Measurements from ENCODE around the gene CD300LB.
"Not testable (repeated sequence)": the region's sequence is repeated elsewhere in the genome, so short reads cannot be mapped to it uniquely, and the experiment has no call there.

Gene CD300LB

DNA sequence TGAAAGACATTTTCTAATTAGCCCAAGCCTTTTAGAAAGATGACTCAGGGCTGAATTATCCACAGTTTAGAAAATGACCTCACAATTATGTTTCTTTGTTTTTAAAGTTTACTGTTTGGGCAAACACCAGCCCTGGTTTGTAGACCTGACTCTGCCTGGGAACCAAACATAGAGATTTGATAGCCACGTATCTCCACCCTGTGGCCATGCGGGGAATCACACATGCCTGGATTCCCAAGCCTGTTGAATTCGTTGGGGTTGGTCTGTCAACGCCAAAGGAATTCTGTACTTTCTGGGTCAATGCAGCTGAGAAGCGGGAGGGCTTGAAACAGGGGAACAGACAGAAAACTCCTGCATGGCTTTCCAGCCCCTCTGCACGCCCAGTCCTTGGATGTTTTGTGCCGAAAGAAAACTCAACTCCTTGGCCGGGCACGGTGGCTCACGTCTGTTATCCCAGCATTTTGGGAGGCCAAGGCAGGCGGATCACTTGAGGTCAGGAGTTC lies 37.9 kb downstream of the CD300LB start:
- peak; percentile 85 for DNase-seq (ENCODE audit: low spot score)

DNA sequence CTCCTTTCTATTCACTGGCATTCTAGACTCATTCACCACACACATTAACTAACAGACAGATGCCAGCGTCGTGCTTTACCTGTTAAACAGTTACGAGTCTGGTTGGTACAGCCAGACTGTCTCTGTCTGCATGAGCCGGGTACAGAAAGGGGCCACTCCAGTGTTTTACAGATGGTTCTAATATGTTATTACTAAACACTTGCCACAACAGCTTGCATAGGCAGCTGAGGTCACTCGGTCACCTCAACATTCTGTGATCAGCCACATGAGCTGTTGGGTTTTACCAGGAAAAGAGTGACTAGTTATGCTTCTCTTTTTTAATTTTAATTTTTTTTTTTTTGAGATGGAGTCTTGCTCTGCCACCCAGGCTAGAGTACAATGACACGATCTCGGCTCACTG lies 39.6 kb downstream of the CD300LB start:
- no peak for DNase-seq (ENCODE audit: low spot score)

DNA sequence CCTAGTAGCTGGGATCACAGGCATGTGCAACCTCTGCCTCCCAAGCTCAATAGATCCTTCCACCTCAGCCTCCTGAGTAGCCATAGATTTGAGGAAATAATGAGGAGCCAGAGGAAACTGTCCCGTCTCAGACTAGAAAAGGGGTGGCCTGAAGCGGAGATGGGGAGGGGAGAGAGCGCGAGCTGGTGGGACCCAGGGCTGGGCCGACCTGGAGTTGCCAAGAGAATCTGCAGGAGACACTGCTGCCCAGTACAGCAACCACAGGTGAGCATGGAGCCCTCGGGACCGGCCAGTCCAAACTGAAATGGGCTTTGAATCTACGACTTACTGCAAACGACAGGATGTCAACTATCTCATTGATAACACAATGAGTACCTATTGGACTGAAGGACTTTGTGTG lies 40.6 kb downstream of the CD300LB start:
- no peak for DNase-seq (ENCODE audit: low spot score)

DNA sequence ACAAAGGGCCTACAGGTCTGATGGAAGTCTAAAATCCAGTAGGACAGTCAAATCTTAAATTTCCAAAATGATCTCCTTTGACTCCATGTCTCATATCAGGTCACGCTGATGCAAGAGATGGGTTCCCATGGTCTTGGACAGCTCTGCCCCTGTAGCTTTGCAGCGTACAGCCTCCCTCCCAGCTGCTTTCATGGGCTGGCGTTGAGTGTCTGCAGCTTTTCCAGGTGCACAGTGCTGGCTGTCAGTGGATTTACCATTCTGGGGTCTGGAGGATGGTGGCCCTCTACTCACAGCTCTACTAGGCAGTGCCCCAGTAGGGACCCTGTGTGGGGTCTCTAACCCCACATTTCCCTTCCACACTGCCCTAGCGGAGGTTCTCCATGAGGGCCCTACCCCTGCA lies 43.0 kb downstream of the CD300LB start:
- not testable (repeated sequence) for DNase-seq (ENCODE audit: low spot score)

DNA sequence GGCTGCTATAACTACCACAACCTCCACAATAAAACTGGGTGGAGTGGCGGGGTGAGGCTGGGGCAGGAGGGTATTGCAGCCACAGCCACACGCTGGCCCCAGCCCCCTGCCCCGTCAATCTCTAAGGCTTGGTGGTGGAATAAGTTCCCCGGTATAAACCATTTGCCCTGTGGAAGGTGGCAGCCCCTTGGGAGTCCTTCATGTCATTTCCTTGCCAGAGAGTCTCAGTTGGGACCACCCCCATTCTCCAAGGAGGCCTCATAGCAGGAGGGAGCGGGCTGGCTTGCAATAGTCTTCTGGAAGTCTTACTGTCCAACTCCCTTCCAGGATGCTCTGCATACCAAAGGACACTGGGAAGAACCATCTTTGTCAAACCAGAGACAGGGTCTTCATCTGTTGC lies 45.4 kb downstream of the CD300LB start:
- peak; percentile 4 for DNase-seq (ENCODE audit: low spot score)

DNA sequence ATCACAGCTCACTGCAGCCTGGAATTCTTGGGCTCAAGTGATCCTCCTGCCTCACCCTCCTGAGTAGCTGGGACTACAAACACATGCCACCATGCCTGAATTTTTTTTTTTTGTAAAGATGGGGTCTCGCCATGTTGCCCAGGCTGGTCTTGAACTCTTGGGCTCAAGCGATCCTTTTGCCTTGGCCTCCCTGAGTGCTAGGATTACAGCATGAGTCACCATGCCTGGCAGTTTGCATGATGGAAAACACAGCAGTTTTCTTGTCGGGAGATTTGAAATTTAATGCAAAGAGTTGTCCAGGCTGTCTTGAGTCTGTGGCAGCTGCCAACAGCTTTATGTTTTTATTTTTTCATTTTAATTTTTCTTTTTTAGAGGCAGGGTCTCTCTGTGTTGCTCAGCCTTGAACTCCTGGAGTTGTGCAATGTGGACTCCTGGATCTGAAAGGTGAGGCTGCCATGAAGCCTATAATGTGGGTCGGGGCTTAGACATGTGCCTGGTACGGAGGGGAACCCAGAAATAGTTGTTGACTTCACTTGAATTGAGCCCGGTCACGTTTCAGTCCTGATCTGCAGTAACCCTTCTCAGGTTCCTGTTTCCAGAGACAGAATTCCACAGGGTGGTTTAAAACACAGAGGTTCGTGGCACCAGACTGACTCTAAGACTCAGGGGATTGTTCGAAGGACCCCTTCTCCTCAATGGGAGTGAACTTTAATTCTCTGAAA lies 46.1 kb downstream of the CD300LB start:
- peak; percentile 4 for DNase-seq (ENCODE audit: low spot score)

DNA sequence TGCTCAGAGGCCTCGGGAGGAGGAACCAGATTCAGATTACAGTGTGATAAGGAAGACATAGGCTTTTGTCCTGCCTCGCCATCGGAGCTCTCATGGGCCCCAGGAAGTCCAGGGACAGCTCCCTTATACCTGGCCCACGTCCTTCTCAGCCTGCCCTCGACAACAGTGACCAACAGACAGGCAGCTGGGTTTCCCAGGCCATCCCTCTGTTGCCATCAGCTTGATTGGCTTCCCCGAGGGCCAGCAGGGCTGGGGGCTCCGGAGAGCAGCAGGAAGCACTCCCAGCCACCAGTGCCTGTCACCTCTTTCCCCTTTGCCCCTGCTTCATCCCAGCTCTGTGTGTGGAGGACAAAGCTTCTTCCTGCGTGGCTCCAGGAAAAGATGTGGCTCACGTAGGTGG lies 47.2 kb downstream of the CD300LB start:
- DNase-seq (ENCODE audit: low spot score): peak; percentile 7

DNA sequence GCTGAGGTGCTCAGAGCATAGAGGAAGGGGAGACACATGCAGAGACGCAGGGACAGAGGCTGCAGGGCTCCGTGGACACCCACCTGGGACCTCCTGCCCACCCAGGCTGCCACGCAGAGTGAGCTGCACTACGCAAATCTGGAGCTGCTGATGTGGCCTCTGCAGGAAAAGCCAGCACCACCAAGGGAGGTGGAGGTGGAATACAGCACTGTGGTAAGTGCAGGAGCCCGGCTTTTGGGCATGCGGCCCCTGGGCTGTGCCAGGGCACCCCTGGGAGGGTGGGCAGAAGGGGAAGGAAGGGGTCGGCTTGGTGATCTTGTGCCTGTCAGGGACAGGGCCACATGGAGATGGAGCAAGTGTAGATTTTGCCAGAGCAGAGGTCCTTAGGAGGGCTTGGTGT lies 49.7 kb downstream of the CD300LB start:
- DNase-seq (ENCODE audit: low spot score): peak; percentile 5

DNA sequence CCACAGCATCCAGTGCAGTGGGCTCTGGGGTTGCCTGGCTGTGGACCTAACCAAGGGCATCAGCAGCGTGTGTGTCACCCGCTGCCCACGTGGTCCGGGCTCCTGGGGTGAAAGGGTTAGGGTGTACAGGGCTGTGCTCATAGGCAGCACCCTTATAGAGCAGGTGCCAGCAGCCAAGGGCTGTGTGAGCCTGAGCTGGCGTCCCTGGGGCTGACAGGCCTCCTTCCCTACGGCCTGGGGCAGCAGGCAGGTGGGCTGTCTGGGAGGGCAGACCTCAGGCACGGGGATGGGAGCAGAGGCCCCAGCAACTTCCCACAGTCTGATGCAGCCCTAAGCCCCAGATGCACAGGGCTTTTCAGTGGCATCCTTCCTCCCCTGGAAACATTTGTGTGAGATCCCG lies 51.0 kb downstream of the CD300LB start:
- DNase-seq (ENCODE audit: low spot score): peak; percentile 6

DNA sequence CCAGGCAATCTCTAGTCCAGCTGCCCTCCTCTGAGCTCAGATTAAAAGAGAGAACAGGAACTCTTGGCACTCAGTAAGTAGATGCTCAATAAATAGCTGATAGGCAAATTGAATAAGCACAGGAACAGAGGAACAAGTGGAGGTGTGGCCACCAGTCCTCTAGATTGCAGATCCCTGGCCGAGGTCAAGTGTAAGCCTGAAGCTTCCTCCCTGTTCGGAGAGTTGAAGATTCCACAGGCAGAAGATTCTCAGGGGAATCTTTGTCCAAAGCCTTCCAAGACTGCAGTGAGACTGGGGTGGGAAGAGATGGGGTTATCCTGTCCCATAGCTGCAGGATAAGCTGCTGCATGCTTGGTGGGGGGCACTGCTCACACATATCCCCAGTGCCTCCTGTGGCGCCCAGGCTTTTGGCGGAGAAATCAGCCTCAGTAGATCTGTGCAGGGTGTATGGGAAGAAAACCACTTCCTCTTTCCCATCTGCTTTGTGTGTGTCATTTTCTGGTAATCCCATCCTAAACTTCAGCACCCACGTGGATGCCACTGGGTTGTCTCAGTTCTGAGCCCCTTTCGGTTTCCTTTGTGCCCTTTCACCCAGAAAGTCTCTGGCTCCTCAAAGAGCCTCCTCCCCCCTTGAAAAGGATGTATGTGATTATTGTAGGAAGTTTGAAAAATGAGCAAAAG lies 52.7 kb downstream of the CD300LB start:
- DNase-seq (ENCODE audit: low spot score): peak; percentile 5

DNA sequence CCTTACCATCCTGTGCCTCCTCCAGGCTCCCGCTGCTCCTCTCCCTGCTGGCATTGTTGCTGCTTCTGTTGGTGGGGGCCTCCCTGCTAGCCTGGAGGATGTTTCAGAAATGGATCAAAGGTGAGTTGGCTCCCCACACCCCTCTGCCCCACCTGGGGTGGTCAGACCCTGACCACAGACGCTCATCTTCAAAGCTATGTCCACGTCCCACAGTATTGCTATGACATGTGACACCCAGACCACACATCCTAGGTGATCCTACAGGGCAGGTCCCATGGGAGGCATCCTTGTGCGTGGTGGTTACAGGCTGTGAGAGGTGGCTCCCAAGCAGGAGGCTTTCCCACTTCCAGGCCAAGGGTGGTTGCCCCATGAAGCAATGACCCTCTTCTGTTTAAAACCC lies 53.9 kb downstream of the CD300LB start:
- DNase-seq (ENCODE audit: low spot score): no peak

DNA sequence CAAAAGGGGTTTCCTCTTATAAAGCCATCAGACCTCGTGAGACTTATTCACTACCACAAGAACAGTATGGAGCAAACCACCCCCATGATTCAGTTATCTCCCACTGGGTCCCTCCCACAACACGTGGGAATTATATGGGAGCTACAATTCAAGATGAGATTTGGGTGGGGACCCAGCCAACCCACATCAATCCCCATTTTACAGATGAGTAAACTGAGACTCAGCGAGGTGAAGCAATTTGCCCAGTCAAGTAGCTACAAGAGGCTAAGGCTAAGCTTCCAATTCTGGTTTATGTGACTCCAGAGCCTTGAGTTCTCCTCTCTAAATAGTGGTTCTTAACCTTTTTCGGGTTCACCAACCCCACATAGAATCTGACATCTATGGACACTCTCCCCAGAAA lies 56.1 kb downstream of the CD300LB start:
- no peak for DNase-seq (ENCODE audit: low spot score)

DNA sequence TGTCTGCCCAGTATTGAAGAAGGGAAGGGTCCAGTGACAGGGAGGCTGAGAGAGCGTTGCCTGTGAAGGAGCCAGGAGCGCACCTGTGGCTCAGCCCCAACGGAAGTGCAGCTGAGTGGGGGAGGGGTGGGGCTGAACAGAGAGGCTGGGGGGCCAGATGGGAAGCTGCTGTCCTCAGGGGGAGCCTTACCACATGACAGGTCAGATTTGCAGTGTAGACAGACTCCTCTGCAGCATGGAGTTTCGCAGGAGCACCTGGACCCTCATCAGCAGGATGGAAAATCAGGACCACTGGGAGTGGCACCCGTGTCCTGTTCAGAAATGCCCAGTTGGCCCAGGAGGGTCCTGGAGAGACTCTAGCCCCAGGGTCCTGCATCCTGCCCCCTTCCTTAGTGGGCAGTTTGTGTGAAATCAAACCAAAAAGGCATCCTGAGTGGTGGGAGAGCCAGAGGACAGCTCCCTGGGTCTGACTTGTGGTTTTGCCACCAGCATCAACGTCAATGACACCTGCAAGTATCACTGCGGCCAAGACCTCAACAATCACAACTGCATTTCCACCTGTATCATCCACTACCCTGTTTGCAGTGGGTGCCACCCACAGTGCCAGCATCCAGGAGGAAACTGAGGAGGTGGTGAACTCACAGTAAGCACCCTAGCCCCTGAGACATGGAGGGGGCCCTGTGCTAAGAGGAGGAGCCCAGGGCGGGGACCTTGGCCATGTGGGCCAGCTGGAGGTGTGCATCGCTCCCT lies 57.1 kb downstream of the CD300LB start:
- DNase-seq (ENCODE audit: low spot score): no peak

DNA sequence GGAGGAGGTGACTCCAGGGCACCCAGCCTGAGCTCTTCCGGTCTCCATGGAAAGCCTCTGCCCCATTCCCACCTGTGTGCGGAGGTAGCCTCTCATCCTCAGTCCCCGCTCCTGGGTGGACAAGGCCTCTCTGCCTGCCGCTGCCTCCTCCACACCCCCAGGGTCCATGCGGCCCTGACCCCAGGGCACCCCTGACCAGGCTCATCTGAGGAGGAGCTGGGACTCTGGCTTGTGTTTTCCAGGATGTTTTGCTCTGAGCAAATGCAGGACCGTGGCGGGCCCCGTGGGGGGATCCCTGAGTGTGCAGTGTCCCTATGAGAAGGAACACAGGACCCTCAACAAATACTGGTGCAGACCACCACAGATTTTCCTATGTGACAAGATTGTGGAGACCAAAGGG lies 58.0 kb downstream of the CD300LB start:
- DNase-seq (ENCODE audit: low spot score): no peak

DNA sequence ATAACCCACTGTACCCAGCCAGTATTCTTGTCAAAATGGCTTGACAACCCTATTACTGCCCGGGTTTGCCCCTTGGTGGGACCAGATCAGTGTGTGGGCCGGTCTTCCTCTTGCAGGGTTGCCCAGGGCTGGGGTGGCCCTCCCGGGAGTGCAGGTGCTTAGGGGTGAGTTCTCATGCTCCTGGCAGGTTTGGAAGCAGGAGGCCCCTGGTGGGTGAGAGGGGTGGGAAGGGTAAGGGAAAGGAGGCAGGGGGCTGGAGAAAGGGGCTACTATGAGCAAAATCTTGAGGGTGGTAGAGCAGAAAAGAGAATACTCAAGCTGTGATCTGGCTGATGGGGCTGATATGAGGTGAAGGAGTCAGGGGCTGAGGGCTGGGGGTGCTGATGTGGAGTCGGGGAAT lies 58.4 kb downstream of the CD300LB start:
- DNase-seq (ENCODE audit: low spot score): no peak

DNA sequence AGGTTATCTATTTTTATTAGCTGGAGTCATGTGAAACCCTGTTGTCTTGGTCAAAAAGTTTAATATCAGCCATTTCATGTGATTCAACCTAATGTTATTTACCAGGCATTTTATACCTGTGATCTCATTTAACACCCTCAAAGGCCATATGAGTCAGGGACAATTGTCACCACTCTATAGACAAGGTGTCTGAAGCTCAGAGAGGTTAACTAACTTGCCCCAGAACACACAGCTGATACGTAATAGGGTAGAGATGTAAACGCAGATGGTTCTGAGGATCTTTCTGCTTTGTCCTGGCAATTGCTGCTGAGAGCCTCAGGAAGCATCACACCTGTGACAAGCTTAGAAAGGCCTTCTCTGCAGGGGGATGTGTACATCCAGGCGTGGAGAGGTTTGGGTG lies 59.9 kb downstream of the CD300LB start:
- no peak for DNase-seq (ENCODE audit: low spot score)

Measured in iPS-NIHi11 (cell line).